GM18517 (cell line): ENCODE measurements around the gene ZNF613.
"Not testable (repeated sequence)": the region's sequence is repeated elsewhere in the genome, so short reads cannot be mapped to it uniquely, and the experiment has no call there.

Source experiments
- ATAC-seq: cut with Tn5 transposase; IDR thresholded peaks from one replicate; pipeline ENCODE4 v1.9.1; 2021; ENCODE audit warnings: mild to moderate bottlenecking, moderate library complexity; ENCODE audit not compliant: unreplicated experiment

The ZNF613 gene

GRCh38 chr19:51926784-51927741, at the start of gene ZNF613:
Gene ZNF613, plus strand, starts transcription at chr19:51927472. Its CDS starts 8,749 bp downstream, at chr19:51936221.
- ATAC-seq = peak; percentile 77

- ATAC-seq = no peak
Measured at GRCh38 chr19:51882518-51882917, 44.8 kb upstream of the ZNF613 start.

- ATAC-seq = no peak
Measured at GRCh38 chr19:51884713-51885112, 42.6 kb upstream of the ZNF613 start.

- ATAC-seq = no peak
Measured at GRCh38 chr19:51887522-51888498, 39.5 kb upstream of the ZNF613 start, which contains the start of gene ZNF577. Gene ZNF577, minus strand, starts transcription at chr19:51887951. Its CDS starts 7,569 bp downstream, at chr19:51880382.

GRCh38 chr19:51889934-51890333, 37.3 kb upstream of the ZNF613 start:
- ATAC-seq = no peak

- ATAC-seq = no peak
Measured at GRCh38 chr19:51891193-51891747, 36.0 kb upstream of the ZNF613 start.

GRCh38 chr19:51901860-51902259, 25.4 kb upstream of the ZNF613 start:
- no peak for ATAC-seq

- ATAC-seq = no peak
Measured at GRCh38 chr19:51903192-51903591, 24.1 kb upstream of the ZNF613 start.

- peak; percentile 77 for ATAC-seq
Measured at GRCh38 chr19:51904331-51905165, 22.7 kb upstream of the ZNF613 start, which contains the start of gene ZNF649. Gene ZNF649, minus strand, starts transcription at chr19:51905017. Its CDS starts 4,910 bp downstream, at chr19:51900107.

GRCh38 chr19:51905206-51905605, 22.1 kb upstream of the ZNF613 start:
- no peak for ATAC-seq

- not testable (repeated sequence) for ATAC-seq
Measured at GRCh38 chr19:51905639-51906038, 21.6 kb upstream of the ZNF613 start.

- ATAC-seq = not testable (repeated sequence)
Measured at GRCh38 chr19:51906108-51906507, 21.2 kb upstream of the ZNF613 start.

GRCh38 chr19:51907981-51908380, 19.3 kb upstream of the ZNF613 start:
- ATAC-seq = not testable (repeated sequence)

- no peak for ATAC-seq
Measured at GRCh38 chr19:51915324-51915867, 11.9 kb upstream of the ZNF613 start.

GRCh38 chr19:51916167-51916566, 11.1 kb upstream of the ZNF613 start:
- no peak for ATAC-seq

GRCh38 chr19:51919606-51920005, 7.7 kb upstream of the ZNF613 start:
- ATAC-seq = no peak

- no peak for ATAC-seq
Measured at GRCh38 chr19:51921949-51922348, 5.3 kb upstream of the ZNF613 start.

- no peak for ATAC-seq
Measured at GRCh38 chr19:51926426-51926783, 867 bp upstream of the ZNF613 start.

GRCh38 chr19:51927859-51928258, 587 bp downstream of the ZNF613 start:
- ATAC-seq = no peak

- ATAC-seq = no peak
Measured at GRCh38 chr19:51931921-51932320, 4.6 kb downstream of the ZNF613 start.
